GM19463 (cell line): ENCODE results near the gene UCKL1.

Experiments
- ATAC-seq: cut with Tn5 transposase; IDR thresholded peaks from one replicate; pipeline ENCODE4 v1.9.1; 2021; ENCODE audit warnings: mild to moderate bottlenecking, moderate library complexity; ENCODE audit not compliant: unreplicated experiment

UCKL1 gene

GRCh38 chr20:63893999-63894357 is 62.2 kb downstream of the UCKL1 start:
- ATAC-seq = no peak

GRCh38 chr20:63892402-63892801 is 63.8 kb downstream of the UCKL1 start:
- no peak for ATAC-seq

- no peak for ATAC-seq
These were observed 64.9 kb downstream of the UCKL1 start for GRCh38 chr20:63891061-63892002.

GRCh38 chr20:63890616-63891015 is 65.6 kb downstream of the UCKL1 start:
- no peak for ATAC-seq

GRCh38 chr20:63890201-63890576 is 66.0 kb downstream of the UCKL1 start:
- ATAC-seq = no peak
